K562 (cell line): Measurements from ENCODE around the gene AFF3. TPM values are rescaled to one million over a fixed set of nuclear protein-coding genes. Genes with fewer than 3 reads are reported as not detected.

Source experiments
- NFYB ChIP-seq: IDR thresholded peaks from 2 replicates; pipeline ENCODE4 v1.6.1; 2011; ENCODE audit warnings: mild to moderate bottlenecking, moderate library complexity; ENCODE audit not compliant: insufficient read length; ENCODE audit errors: extremely low read depth
- PCBP2 ChIP-seq: fragments of 200-400 bp; formaldehyde crosslinking; IDR thresholded peaks from 2 replicates; pipeline ENCODE4 v1.6.1; 2018; ENCODE audit warnings: low read length, low read depth, mild to moderate bottlenecking, moderate library complexity; ENCODE audit not compliant: poor library complexity, severe bottlenecking
- SMARCB1 ChIP-seq: IDR thresholded peaks from 2 replicates; pipeline ENCODE4 v1.6.1; 2011; ENCODE audit warnings: improper control_type of control experiment, low read depth; ENCODE audit not compliant: insufficient read length
- SUPT5H ChIP-seq: fragments of 450-650 bp; IDR thresholded peaks from 2 replicates; pipeline ENCODE4 v1.6.1; 2016
- ZNF165 ChIP-seq: fragments of 250-450 bp; sonication (Bioruptor Pico); IDR thresholded peaks from 2 replicates; pipeline ENCODE4 v1.4.0; 2020; ENCODE audit warnings: borderline replicate concordance
- ZNF280B ChIP-seq: fragments of 250-450 bp; sonication (Bioruptor Pico); IDR thresholded peaks from 2 replicates; pipeline ENCODE4 v1.5.1; 2021; ENCODE audit warnings: mild to moderate bottlenecking
- ZNF644 ChIP-seq: fragments of 200-800 bp; sonication (Bioruptor generic); IDR thresholded peaks from 2 replicates; pipeline ENCODE4 v1.6.1; 2016; ENCODE audit warnings: low read depth, missing genetic modification characterization, missing compliant biosample characterization
- polyA plus RNA-seq, 8 experiments: library from polyadenylated mRNA; depleted of rRNA in 4 of 8; stranded (reverse) in 5 of 8; unstranded in 3 of 8; fragments of >200 nt; fragmentation: Nextera tagmentation in 2 of 8; fragmentation: Illumina TruSeq in 1 of 8; extraction: Ambion mirVana in 2 of 8; extraction: Trizol in 1 of 8; gene quantifications; 2 replicates each; pipeline versions ENCODE4 v1.2.1 to v1.2.3, GENCODE V29; 2011 to 2014; ENCODE audit warnings: inconsistent platforms in 1 of 8, missing spikeins in 1 of 8
- total RNA-seq, 7 experiments: library from RNA; depleted of rRNA in 6 of 7; stranded (reverse); fragments of >200 nt in 6 of 7; fragmentation: Illumina TruSeq in 2 of 7; extraction: Trizol in 2 of 7; gene quantifications; 2 replicates each; pipeline versions ENCODE4 v1.2.1 to v1.2.3, GENCODE V29; 2011 to 2021; ENCODE audit warnings: low replicate concordance in 1 of 7
- TF ChIP-seq, protein P1 (sequence below), 2 experiments: IDR thresholded peaks; 2 replicates each; pipeline ENCODE4 v1.6.1; 2011; ENCODE audit warnings: borderline replicate concordance in 1 of 2, control low read depth in 1 of 2, low read depth in 1 of 2, low read length in 1 of 2, mild to moderate bottlenecking in 1 of 2, mixed read lengths in 1 of 2, moderate library complexity in 1 of 2; ENCODE audit not compliant: insufficient read depth in 1 of 2, insufficient read length in 1 of 2, poor library complexity in 1 of 2, severe bottlenecking in 1 of 2; ENCODE audit errors: extremely low read depth in 1 of 2
- TF ChIP-seq, protein P2 (sequence below): sonication (generic); formaldehyde crosslinking; IDR thresholded peaks from 2 replicates; pipeline ENCODE4 v1.8.1; 2023; ENCODE audit warnings: mild to moderate bottlenecking, missing genetic modification reagents

Gene AFF3
- total and polyA plus RNA-seq, 9 of the 15 experiments (the other 6 are each of a cell fraction or from before 2014, with no cell fraction given) = 0.02 to 0.11 TPM; not detected in 7

DNA sequence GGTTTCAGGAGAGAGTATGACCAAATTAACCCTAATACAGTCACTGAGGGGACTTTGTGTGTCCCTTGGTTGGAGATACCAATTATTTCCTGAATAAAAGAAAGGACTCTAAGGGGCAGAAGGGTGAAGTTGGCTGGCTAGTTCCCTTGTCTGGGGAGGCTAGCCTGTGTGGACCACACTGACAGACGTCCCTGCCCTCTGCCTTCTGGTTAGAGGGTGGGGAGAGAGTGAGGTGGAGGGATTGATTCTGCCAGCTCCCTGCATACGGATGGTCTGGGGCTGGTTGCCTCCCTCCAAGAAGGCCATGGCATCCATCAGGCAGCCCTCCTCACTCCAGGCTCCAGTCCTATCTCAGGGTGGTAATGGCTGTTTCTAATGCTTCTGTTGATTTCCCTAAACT lies 37.4 kb upstream of the AFF3 start (continued):
- TF ChIP-seq, protein P1, sequence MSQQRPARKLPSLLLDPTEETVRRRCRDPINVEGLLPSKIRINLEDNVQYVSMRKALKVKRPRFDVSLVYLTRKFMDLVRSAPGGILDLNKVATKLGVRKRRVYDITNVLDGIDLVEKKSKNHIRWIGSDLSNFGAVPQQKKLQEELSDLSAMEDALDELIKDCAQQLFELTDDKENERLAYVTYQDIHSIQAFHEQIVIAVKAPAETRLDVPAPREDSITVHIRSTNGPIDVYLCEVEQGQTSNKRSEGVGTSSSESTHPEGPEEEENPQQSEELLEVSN (IDR thresholded peaks at IDR 0.05; ENCODE audit: borderline replicate concordance in 1 of 2, extremely low read depth in 1 of 2, insufficient read depth in 1 of 2, insufficient read length in 1 of 2, low read depth in 1 of 2, low read length in 1 of 2, poor library complexity in 1 of 2, severe bottlenecking in 1 of 2) = no peak
- TF ChIP-seq ZNF644 (tag) (no peak), ZNF280B (no peak), ZNF165 (CRISPR knock-in tag) (no peak), SUPT5H (no peak), PCBP2 (no peak), NFYB (no peak), SMARCB1 (no peak)
- TF ChIP-seq, protein P2, sequence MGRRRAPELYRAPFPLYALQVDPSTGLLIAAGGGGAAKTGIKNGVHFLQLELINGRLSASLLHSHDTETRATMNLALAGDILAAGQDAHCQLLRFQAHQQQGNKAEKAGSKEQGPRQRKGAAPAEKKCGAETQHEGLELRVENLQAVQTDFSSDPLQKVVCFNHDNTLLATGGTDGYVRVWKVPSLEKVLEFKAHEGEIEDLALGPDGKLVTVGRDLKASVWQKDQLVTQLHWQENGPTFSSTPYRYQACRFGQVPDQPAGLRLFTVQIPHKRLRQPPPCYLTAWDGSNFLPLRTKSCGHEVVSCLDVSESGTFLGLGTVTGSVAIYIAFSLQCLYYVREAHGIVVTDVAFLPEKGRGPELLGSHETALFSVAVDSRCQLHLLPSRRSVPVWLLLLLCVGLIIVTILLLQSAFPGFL = no peak
